Astrocyte (in vitro differentiated cells and primary cell): ENCODE data around the gene WIZ. TPM values are rescaled to one million over a fixed set of nuclear protein-coding genes. Genes with fewer than 3 reads are reported as not detected.

ENCODE experiments used
- DNase-seq: peaks from one replicate; pipeline ENCODE4 v3.0.0-alpha.2; 2010; ENCODE audit warnings: low read depth
- FAIRE-seq: peaks from 2 replicates; lab custom pipeline; 2011; peaks lifted over from hg19 to GRCh38; lab: Jason Lieb, UNC
- H2AFZ ChIP-seq: 2 replicates; pipeline ENCODE4 v1.6.0; 2012; ENCODE audit warnings: low read depth, low read length, inconsistent platforms
- H3K27ac ChIP-seq: 2 replicates; pipeline ENCODE4 v1.5.1; 2011; ENCODE audit warnings: low read depth, low read length, inconsistent platforms
- H3K27me3 ChIP-seq: 2 replicates; pipeline ENCODE4 v1.6.0; 2011; ENCODE audit warnings: low read length, inconsistent platforms; ENCODE audit not compliant: insufficient read depth
- H3K36me3 ChIP-seq: 2 replicates; pipeline ENCODE4 v1.5.1; 2011; ENCODE audit warnings: low read length, inconsistent platforms; ENCODE audit not compliant: insufficient read depth
- H3K4me1 ChIP-seq: 2 replicates; pipeline ENCODE4 v1.5.1; 2011; ENCODE audit warnings: low read length, inconsistent platforms; ENCODE audit not compliant: insufficient read depth
- H3K4me2 ChIP-seq: 2 replicates; pipeline ENCODE4 v1.6.0; 2012; ENCODE audit warnings: low read length, inconsistent platforms
- H3K4me3 ChIP-seq: 2 replicates; pipeline ENCODE4 v1.5.1; 2011; ENCODE audit warnings: low read depth, mild to moderate bottlenecking, low read length, inconsistent platforms; ENCODE audit not compliant: insufficient read depth
- H3K79me2 ChIP-seq: 2 replicates; pipeline ENCODE4 v1.6.0; 2012; ENCODE audit warnings: mild to moderate bottlenecking, low read length, inconsistent platforms; ENCODE audit not compliant: insufficient read depth
- H3K9ac ChIP-seq: 2 replicates; pipeline ENCODE4 v1.6.0; 2012; ENCODE audit warnings: mild to moderate bottlenecking, low read length, inconsistent platforms
- H3K9me3 ChIP-seq: 2 replicates; pipeline ENCODE4 v1.5.1; 2012; ENCODE audit warnings: low read depth, mild to moderate bottlenecking, low read length, inconsistent platforms; ENCODE audit not compliant: insufficient read depth
- H4K20me1 ChIP-seq: 2 replicates; pipeline ENCODE4 v1.6.0; 2012; ENCODE audit warnings: low read length, inconsistent platforms; ENCODE audit not compliant: insufficient read depth
- H3K27ac Mint-ChIP-seq: one replicate; pipeline ENCODE4 v1.8.0; 2021; ENCODE audit warnings: mild to moderate bottlenecking, mixed read lengths; ENCODE audit not compliant: unreplicated experiment
- H3K27me3 Mint-ChIP-seq: one replicate; pipeline ENCODE4 v1.8.0; 2021; ENCODE audit warnings: low read depth, mixed read lengths; ENCODE audit not compliant: unreplicated experiment
- H3K36me3 Mint-ChIP-seq: one replicate; pipeline ENCODE4 v1.8.0; 2021; ENCODE audit warnings: low read depth, mixed read lengths; ENCODE audit not compliant: unreplicated experiment
- H3K4me1 Mint-ChIP-seq: one replicate; pipeline ENCODE4 v1.8.0; 2021; ENCODE audit warnings: low read depth, mixed read lengths; ENCODE audit not compliant: unreplicated experiment
- H3K4me3 Mint-ChIP-seq: one replicate; pipeline ENCODE4 v1.8.0; 2021; ENCODE audit warnings: mild to moderate bottlenecking, moderate library complexity, mixed read lengths; ENCODE audit not compliant: unreplicated experiment
- H3K9me3 Mint-ChIP-seq: one replicate; pipeline ENCODE4 v1.8.0; 2021; ENCODE audit warnings: mild to moderate bottlenecking, mixed read lengths; ENCODE audit not compliant: unreplicated experiment
- CTCF ChIP-seq: IDR thresholded peaks from 2 replicates; pipeline ENCODE4 v1.5.1; 2011; ENCODE audit warnings: low read depth, mild to moderate bottlenecking, inconsistent platforms, low read length, moderate library complexity; ENCODE audit not compliant: insufficient read depth
- EZH2 ChIP-seq: IDR thresholded peaks from 2 replicates; pipeline ENCODE4 v1.6.1; 2012; ENCODE audit warnings: mild to moderate bottlenecking, low read length, inconsistent platforms; ENCODE audit not compliant: insufficient read depth
- total RNA-seq: library from RNA; stranded (reverse); gene quantifications from 2 replicates; pipeline ENCODE4 v1.2.1, GENCODE V29; 2021

Gene WIZ
- total RNA-seq, 1 donor from 2014 or later, result 43.8 TPM

DNA sequence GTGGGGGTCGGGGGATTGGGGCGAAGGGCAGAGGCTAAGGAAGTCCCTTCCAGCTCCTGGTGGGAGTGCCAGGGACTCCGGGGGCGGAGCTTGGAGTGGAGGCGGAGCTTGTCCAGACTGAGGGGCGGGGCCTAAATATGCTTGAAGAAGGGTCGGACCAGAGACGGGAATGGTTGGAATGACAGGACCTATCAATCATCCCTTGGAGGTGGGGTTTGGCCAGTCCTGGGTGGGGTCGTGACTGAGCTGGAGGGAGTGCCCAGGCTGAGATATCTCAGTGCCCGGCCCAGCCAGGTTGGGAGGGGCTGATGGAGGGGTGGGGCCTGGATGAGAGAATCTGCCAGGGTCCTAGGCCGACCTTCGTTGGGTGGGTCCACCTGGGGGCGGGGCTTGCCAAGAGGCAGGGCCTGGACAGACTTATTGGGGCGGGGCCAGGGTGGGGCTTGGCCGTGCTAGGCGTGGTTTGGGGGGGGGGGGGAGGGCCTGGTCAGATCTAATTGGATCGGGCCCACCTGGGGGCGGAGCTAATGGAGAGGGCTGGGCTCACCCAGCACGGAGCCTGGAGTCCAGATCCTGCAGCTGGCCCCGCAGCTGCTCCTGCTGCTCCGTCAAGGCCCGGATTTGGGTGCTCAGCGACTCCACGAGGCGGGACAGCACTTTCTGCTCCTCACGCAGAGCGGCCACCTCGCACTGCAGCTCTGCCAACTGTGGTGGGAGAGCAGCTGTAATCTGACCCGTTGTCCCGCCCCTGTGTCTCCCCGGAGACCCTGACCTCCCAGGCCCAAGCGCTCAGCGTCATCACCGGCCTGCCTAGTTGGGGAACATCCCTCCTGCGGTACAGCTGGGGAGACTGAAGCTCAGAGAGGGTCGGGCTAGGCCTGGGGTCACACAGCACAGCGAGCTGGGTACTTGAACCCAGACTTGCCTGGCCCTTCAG, 2.6 kb upstream of the WIZ start:
- H3K9me3 ChIP-seq, result no peaks in the 10 kb centered on the region
- Mint-ChIP-seq H3K36me3 (peaks cover 4% of the 10 kb centered on the region), H3K4me1 (no peaks in the 10 kb centered on the region), H3K4me3 (peak overlapping the region; percentile 27), H3K27me3 (peaks cover 41% of the 10 kb centered on the region), H3K27ac (no peak overlapping the region), H3K9me3 (peaks cover 5% of the 10 kb centered on the region)
- DNase-seq (peak; percentile 43), FAIRE-seq (no peak)
- no peak overlapping the region for H3K27ac ChIP-seq
- H3K4me2 ChIP-seq, result peak overlapping the region; percentile 85
- H3K79me2 ChIP-seq, result no peaks in the 10 kb centered on the region
- peaks cover 6% of the 10 kb centered on the region for H3K4me1 ChIP-seq
- no peaks in the 10 kb centered on the region for H4K20me1 ChIP-seq
- peak overlapping the region; percentile 27 for H3K9ac ChIP-seq
- no peaks in the 10 kb centered on the region for H3K36me3 ChIP-seq
- peak overlapping the region; percentile 89 for H2AFZ ChIP-seq
- H3K27me3 ChIP-seq, result peaks cover 17% of the 10 kb centered on the region
- peak overlapping the region; percentile 24 for H3K4me3 ChIP-seq
- TF ChIP-seq CTCF (no peak), EZH2 (no peak)

GRCh38 chr19:15450528-15450890, 753 bp upstream of the WIZ start:
- H3K79me2 ChIP-seq, result no peaks in the 10 kb centered on the region
- H3K9me3 ChIP-seq, result no peaks in the 10 kb centered on the region
- no peak for TF ChIP-seq EZH2
- DNase-seq (no peak), FAIRE-seq (no peak)
- peak overlapping the region; percentile 76 for H3K4me2 ChIP-seq
- no peak overlapping the region for H3K27ac ChIP-seq
- no peak overlapping the region for H3K4me3 ChIP-seq
- H3K4me3 Mint-ChIP-seq, result peak overlapping the region; percentile 82
- peaks cover 6% of the 10 kb centered on the region for H3K4me1 ChIP-seq
- no peak overlapping the region for H3K9ac ChIP-seq
- H2AFZ ChIP-seq, result peak overlapping the region; percentile 84
- peak overlapping the region; percentile 38 for H3K27ac Mint-ChIP-seq
- H3K36me3 ChIP-seq, result no peaks in the 10 kb centered on the region
- H4K20me1 ChIP-seq, result no peaks in the 10 kb centered on the region
- peaks cover 14% of the 10 kb centered on the region for H3K36me3 Mint-ChIP-seq
- H3K9me3 Mint-ChIP-seq, result peaks cover 5% of the 10 kb centered on the region
- no peaks in the 10 kb centered on the region for H3K4me1 Mint-ChIP-seq
- H3K27me3 Mint-ChIP-seq, result peaks cover 28% of the 10 kb centered on the region
- H3K27me3 ChIP-seq, result peaks cover 5% of the 10 kb centered on the region

DNA sequence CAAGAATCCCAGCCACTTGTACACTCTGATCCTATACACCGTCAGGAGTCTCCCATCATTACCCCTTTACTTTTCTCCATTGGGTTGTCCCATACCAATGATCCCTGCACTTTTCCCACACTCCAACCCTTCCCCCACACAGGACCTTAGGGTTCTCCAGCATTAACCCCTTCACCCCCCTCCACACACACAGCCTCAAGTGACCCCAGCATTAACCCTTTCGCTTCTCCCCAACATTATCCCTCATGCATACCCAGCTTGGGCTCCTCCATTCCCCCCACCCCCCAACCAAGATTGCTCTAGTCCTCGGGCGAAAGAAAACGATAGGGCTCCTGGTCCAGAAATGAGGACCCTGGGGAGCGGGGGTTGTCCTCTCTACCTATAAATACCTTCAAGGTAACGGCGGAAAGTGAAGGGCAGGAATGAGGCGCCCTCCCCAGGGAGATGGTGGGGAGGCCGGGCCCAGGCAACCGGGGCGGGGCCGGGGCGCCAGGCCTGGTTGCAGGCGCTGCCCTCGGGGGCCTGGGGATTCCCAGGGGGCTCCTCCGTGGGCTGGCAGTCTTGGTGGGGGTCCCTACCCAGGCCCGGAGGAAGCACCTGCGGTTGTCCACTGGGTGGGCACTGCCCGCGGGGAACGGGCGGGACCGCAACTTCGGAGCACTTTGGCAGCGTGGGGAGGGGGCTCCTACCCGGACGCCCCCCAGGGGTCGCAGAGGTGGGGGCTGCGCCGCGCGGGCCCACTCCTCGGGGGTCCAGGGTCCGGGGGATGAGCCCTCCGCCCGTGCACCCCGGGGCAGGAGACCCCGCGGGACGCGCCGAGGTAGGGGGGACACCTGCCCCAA, 757 bp downstream of the WIZ start:
- no peak for DNase-seq

More for the DNA sequence above, 757 bp downstream of the WIZ start:
- H3K27me3 Mint-ChIP-seq, result peaks cover 14% of the 10 kb centered on the region
- H3K27ac ChIP-seq, result no peak overlapping the region
- TF ChIP-seq CTCF (no peak), EZH2 (no peak)
- H2AFZ ChIP-seq, result peak overlapping the region; percentile 56
- H3K27me3 ChIP-seq, result no peaks in the 10 kb centered on the region
- no peak for FAIRE-seq
- no peaks in the 10 kb centered on the region for H3K4me1 Mint-ChIP-seq
- peaks cover 16% of the 10 kb centered on the region for H3K36me3 Mint-ChIP-seq
- peak overlapping the region; percentile 84 for H3K4me2 ChIP-seq
- H3K4me1 ChIP-seq, result peaks cover 6% of the 10 kb centered on the region
- H3K36me3 ChIP-seq, result no peaks in the 10 kb centered on the region
- no peaks in the 10 kb centered on the region for H3K9me3 Mint-ChIP-seq
- peak overlapping the region; percentile 44 for H3K4me3 ChIP-seq
- H3K27ac Mint-ChIP-seq, result peak overlapping the region; percentile 1
- H3K9ac ChIP-seq, result peak overlapping the region; percentile 41
- H3K79me2 ChIP-seq, result no peaks in the 10 kb centered on the region
- no peaks in the 10 kb centered on the region for H4K20me1 ChIP-seq
- peak overlapping the region; percentile 84 for H3K4me3 Mint-ChIP-seq
- H3K9me3 ChIP-seq, result no peaks in the 10 kb centered on the region
